SK-MEL-5 (cell line): ENCODE measurements around the gene KRTAP15-1. TPM values are rescaled to one million over a fixed set of nuclear protein-coding genes. Genes with fewer than 3 reads are reported as not detected.

Experiments used
- DNase-seq: peaks from one replicate; pipeline ENCODE4 v3.0.0-alpha.2; 2016; ENCODE audit warnings: low read depth, low spot score
- in situ Hi-C: cut with HindIII; loops from 2 replicates; pipeline ENCODE4 v1.10.0; 2016; ENCODE audit warnings: low sequenced_read_pairs, high pct_unique_total_duplicates, low pct_unique_long_range_greater_than_20kb
- total RNA-seq: library from RNA; depleted of rRNA; stranded (reverse); fragments of >200 nt; shearing (Covaris generic); gene quantifications from 2 replicates; pipeline ENCODE4 v1.2.3, GENCODE V29; 2014; rRNA removed

Gene KRTAP15-1
- total RNA-seq, 1 experiment from 2014 or later = not detected

- no peak for DNase-seq
- in situ Hi-C loops = no loop called here
Observed at GRCh38 chr21:30479259-30479658, 39.2 kb downstream of the KRTAP15-1 start.

GRCh38 chr21:30480145-30480544 is 40.1 kb downstream of the KRTAP15-1 start, which contains the start of gene KRTAP19-1:
KRTAP19-1 (minus strand) TSS chr21:30480367; CDS start chr21:30480317, 50 bp downstream.
- in situ Hi-C loops = no loop called here
- peak; percentile 54 for DNase-seq

- peak; percentile 97 for DNase-seq
- in situ Hi-C loops = no loop called here
Observed at GRCh38 chr21:30482130-30482529, 42.1 kb downstream of the KRTAP15-1 start.

DNA sequence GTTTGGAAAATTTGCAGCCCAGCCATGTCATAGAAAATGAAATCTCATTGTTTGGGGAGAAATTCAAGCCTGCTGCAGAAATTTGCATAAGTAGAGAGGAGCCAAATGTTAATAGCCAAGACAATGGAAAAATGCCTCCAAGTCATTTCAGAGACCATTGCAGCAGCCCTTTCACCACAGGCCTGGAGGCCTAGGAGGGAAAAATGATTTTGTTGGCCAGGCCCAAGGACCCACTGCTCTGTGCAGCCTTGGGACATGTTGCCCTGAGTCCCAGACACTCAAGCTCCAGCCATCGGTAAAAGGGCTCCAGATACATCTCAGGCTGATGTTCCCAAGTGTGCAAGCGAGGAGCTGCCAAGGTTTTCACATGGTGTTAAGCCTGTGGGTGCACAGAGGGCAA is 46.1 kb downstream of the KRTAP15-1 start:
- no peak for DNase-seq
- in situ Hi-C loops = no loop called here

DNA sequence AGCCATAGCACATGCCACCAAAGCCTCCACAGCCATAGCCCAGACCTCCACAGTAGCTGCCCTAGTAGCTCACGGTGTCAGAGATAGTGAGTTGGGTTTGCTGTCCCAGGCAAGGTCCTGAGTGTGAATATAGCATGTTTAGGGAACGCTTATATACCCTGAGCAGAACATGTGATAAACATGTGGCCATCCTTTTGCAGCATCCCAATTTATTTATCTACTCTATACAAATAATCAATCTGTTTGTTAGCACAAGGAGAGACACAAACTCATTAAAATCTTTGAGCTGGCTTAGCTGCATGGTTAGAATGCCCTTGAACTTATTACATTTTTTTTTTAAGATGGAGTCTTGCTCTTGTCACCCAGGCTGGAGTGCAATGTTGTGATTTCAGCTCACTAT is 47.3 kb downstream of the KRTAP15-1 start, which contains the start of gene KRTAP19-2:
TSS of gene KRTAP19-2 (minus strand) at position 101 of the 400 bp plus-strand sequence. CDS start at position 13, 88 bp downstream.
- in situ Hi-C loops = no loop called here
- no peak for DNase-seq

Other genes starting within 250 kb of the KRTAP15-1 start
- not detected in 2 replicates for gene CLDN8, start 224.2 kb upstream of the KRTAP15-1 start, total RNA-seq
- not detected in 2 replicates for gene KRTAP24-1, start 157.3 kb upstream of the KRTAP15-1 start, total RNA-seq
- gene KRTAP25-1, start 150.8 kb upstream of the KRTAP15-1 start, total RNA-seq = not detected in 2 replicates
- not detected in 2 replicates for gene KRTAP26-1, start 120.0 kb upstream of the KRTAP15-1 start, total RNA-seq
- not detected in 2 replicates for gene KRTAP27-1, start 102.6 kb upstream of the KRTAP15-1 start, total RNA-seq
- not detected in 2 replicates for gene KRTAP23-1, start 91.7 kb upstream of the KRTAP15-1 start, total RNA-seq
- not detected in 2 replicates for gene KRTAP13-2, start 68.0 kb upstream of the KRTAP15-1 start, total RNA-seq
- not detected in 2 replicates for gene KRTAP13-1, start 44.2 kb upstream of the KRTAP15-1 start, total RNA-seq
- gene KRTAP13-3, start 14.3 kb upstream of the KRTAP15-1 start, total RNA-seq = not detected in 2 replicates
- gene KRTAP13-4, start 10.1 kb upstream of the KRTAP15-1 start, total RNA-seq = not detected in 2 replicates
- 0.34 and 1.3 TPM in 2 replicates for gene KRTAP19-1, start 40.1 kb downstream of the KRTAP15-1 start, total RNA-seq
- gene KRTAP19-2, start 47.2 kb downstream of the KRTAP15-1 start, total RNA-seq = not detected in 2 replicates
- gene KRTAP19-3, start 51.7 kb downstream of the KRTAP15-1 start, total RNA-seq = not detected in 2 replicates
- gene KRTAP19-4, start 56.9 kb downstream of the KRTAP15-1 start, total RNA-seq = not detected in 2 replicates
- gene KRTAP19-5, start 61.9 kb downstream of the KRTAP15-1 start, total RNA-seq = not detected in 2 replicates
- not detected in 2 replicates for gene KRTAP19-6, start 101.6 kb downstream of the KRTAP15-1 start, total RNA-seq
- not detected in 2 replicates for gene KRTAP19-7, start 121.0 kb downstream of the KRTAP15-1 start, total RNA-seq
- gene KRTAP22-2, start 150.1 kb downstream of the KRTAP15-1 start, total RNA-seq = not detected in 2 replicates
- not detected in 2 replicates for gene KRTAP6-3, start 152.2 kb downstream of the KRTAP15-1 start, total RNA-seq
- not detected in 2 replicates for gene KRTAP6-2, start 158.6 kb downstream of the KRTAP15-1 start, total RNA-seq
- not detected in 2 replicates for gene KRTAP22-1, start 160.8 kb downstream of the KRTAP15-1 start, total RNA-seq
- not detected in 2 replicates for gene KRTAP6-1, start 173.7 kb downstream of the KRTAP15-1 start, total RNA-seq
- gene KRTAP20-1, start 176.2 kb downstream of the KRTAP15-1 start, total RNA-seq = not detected in 2 replicates
- gene KRTAP20-4, start 180.4 kb downstream of the KRTAP15-1 start, total RNA-seq = not detected in 2 replicates
- gene KRTAP20-2, start 194.9 kb downstream of the KRTAP15-1 start, total RNA-seq = not detected in 2 replicates
- not detected in 2 replicates for gene KRTAP20-3, start 202.6 kb downstream of the KRTAP15-1 start, total RNA-seq